Ureter (tissue), 1 donor: ENCODE data around the gene PFKFB3. TPM values are rescaled to one million over a fixed set of nuclear protein-coding genes. Genes with fewer than 3 reads are reported as not detected.
A peak's percentile ranks its signal among the peaks of the same experiment; 100 is the strongest.
"Not testable (repeated sequence)": the region's sequence is repeated elsewhere in the genome, so short reads cannot be mapped to it uniquely, and the experiment has no call there.

ENCODE experiments used
- DNase-seq: peaks from one replicate; pipeline ENCODE4 v3.0.0-alpha.2; 2020; ENCODE audit warnings: low spot score
- total RNA-seq: library from RNA; stranded (reverse); gene quantifications from one replicate; pipeline ENCODE4 v1.2.4, GENCODE V29; 2023
- donor health status: DM: yes; HTN: yes; CAD: no.

The PFKFB3 gene
- total RNA-seq, 1 donor from 2014 or later: 62.2 TPM

DNA sequence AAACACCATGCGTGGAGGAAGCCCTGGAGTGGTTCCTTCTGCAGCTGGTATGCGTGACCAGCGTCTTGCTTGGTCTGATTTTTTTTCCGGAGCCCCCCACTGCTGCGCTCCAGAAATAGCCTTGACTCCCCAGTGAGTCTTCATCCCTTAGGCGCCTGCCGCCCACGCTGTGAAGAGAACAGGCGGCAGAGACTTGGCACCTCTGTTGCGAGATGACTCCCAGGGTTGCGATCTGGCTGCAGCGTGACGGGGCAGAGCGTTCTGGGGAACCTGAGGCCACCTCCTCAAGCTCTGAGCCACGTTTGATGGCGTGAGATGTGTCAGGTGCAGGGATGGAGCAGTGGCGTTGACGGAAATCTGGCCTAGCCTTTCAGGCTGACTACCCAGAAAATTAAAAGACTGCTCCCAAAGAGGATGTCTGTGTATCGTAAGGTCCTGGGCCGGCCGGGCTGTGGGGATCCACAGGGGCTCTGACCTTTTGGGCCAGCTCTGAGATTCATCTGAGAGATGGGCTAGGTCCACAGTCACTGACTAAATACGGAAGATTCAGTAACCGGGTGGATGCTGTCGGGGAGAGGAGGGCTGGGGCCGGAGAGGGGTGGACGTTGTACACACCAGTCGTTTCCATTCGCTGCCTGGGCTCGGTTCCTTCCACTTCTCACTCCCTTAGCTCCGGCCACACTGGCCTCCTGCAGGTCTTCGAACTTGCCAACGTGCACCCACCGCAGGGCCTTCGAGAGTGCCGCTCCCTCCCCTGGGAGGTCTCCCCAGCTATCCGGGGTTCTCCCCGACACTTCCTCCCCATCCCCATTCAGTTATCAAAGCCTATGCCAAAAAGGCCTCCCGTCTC, 33.8 kb downstream of the PFKFB3 start:
- no peak for DNase-seq

DNA sequence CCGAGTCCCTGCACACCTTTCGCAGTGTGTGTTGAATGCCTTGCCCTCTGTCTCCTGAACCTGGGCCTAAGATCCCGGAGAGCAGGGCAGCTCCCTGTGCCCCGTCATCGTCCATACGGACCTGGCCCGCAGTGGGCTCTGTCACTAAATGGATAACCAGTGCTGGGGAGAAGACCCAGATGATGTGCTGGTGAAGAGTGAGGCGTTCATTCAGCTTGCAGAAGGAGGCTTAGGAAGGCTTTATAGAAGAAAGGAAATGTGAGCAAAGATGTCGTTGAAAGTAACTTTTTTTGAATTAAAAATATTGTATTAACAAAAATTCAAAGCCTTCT, 34.4 kb downstream of the PFKFB3 start:
- DNase-seq: no peak

GRCh38 chr10:6238587-6239212, 36.0 kb downstream of the PFKFB3 start:
- not testable (repeated sequence) for DNase-seq

GRCh38 chr10:6239213-6239991, 36.7 kb downstream of the PFKFB3 start:
- peak; percentile 62 for DNase-seq

DNA sequence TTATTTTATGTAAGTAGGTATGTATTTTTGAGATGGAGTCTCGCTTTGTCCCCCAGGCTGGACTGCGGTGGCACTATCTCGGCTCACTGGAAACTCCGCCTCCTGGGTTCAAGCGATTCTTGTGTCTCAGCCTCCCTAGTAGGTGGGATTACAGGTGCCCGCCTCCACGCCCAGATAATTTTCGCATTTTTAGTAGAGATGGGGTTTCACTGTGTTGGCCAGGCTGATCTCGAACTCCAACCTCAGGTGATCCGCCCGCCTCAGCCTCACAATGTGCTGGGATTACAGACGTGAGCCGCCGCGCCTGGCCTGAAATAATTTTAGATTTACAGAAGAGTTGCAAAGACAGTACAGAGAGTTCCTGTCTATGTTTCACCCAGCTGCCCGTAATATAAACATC, 37.5 kb downstream of the PFKFB3 start:
- DNase-seq: no peak

DNA sequence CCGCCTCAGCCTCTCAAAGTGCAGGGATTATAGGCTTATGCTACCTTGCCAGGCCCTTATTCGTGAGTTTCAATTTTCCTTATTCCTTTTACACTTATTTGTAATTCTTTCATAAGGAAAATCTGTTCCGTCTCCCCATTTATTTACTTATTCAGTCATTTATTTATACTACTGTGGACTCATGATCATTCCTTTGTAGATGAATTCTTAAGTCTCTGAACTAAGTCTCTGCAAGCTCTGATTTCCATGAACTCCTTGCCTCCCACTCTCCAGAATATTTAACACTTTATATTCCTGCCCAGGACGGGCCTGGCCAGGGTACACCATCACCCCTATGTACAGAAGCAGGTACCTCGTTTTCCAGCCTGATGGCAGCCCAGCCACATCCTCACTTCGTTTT, 39.4 kb downstream of the PFKFB3 start:
- no peak for DNase-seq

DNA sequence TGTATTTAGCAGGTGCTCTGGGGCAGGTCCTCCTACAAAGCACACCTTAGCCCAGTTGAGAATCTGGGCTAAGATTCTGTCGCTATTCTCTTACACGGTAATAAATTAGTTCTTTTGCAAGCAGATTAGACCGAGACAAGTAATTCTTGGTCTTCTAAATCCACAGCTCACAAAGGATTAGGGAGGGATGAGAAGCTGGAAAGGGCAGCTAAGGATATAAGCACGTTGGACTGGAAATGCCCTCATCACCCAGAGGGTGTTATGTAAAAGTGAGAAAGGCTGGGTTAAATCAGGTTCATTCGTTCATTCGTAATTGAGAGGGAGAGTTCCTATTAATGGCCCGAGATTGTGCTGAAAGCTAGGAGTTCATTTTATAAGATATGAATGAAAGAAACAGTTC, 41.8 kb downstream of the PFKFB3 start:
- no peak for DNase-seq

DNA sequence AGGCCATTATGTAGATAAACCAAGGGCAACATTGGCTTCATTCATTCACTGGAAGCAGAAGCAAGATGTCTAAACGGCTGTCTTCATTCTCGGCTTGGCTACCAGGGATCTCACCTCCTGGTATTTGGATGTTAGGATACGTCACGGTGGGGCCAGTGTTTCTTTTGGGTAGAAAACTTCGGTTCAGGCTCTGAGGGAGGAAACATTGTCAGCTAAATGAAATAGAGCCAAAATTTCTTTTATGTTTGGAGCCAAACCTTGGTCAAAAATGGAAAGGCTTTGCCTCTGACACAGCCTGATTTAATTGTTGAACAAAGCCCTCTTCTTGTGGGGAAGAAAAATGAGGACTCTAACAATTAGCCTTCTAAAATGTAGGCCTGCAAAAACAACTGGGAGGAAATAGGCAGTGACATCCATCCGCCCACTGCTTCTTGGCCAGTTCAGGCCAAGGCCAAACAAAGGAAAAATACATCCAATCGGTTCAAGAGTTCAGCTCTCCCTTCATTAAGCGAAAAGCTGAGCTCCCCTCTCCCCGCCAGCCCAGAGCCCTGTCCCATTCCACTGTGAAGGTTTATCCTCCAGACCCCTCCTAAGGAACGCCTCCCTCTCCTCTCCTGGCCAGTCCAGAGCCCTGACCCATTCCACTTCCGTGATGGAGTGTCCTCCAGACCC, 44.4 kb downstream of the PFKFB3 start:
- DNase-seq: no peak

DNA sequence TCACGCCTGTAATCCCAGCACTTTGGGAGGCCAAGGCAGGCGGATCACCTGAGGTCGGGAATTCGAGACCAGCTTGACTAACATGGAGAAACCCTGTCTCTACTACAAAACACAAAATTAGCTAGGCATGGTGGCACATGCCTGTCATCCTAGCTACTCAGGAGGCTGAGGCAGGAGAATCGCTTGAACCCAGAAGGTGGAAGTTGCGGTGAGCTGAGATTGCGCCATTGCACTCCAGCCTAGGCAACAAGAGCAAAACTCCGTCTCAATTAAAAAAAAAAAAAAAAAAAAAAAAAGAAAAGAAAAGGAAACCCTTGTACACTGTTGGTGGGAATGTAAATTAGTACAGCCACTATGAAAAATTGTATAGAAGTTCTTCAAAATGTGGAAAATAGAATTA, 46.2 kb downstream of the PFKFB3 start:
- DNase-seq: not testable (repeated sequence)

- DNase-seq: no peak
Observed at GRCh38 chr10:6249698-6250097, 47.0 kb downstream of the PFKFB3 start.

DNA sequence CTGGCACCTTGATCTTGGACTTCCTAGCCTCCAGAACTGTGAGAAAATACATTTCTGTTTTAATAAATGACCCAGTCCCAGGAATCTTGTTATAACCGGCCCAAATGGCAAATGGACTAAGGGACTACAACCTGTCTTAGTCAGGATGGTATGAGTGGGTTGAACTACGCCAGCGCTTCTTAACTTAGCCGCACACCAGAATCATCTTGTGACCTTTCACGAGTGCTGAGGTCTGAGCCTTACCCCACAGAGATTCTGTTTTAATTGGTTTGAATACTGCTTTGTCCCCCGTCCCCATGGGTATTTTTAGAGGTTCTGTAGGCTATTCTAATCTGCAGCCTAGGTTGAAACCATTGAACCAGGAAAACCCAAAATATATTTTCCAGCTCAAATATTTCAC, 48.0 kb downstream of the PFKFB3 start:
- no peak for DNase-seq

DNA sequence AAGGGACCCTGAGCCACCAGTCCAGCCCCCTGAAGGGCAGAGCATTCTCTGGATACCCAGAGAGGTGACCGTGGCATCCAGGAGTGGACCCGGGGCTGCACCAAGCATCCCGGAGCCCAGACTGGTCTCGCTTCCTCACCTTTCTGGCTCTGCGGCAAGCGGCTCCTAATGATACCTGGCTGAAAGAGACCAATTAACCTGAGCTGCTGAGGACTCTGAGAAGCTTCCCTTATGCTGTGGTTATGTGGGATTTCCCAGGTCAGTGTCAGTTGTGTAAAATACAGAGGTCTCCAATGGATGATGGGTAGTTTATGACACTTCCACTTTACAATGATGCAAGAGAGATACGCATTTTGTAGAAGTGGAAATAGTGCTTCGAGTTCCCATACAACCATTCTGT, 51.5 kb downstream of the PFKFB3 start:
- DNase-seq: no peak

DNA sequence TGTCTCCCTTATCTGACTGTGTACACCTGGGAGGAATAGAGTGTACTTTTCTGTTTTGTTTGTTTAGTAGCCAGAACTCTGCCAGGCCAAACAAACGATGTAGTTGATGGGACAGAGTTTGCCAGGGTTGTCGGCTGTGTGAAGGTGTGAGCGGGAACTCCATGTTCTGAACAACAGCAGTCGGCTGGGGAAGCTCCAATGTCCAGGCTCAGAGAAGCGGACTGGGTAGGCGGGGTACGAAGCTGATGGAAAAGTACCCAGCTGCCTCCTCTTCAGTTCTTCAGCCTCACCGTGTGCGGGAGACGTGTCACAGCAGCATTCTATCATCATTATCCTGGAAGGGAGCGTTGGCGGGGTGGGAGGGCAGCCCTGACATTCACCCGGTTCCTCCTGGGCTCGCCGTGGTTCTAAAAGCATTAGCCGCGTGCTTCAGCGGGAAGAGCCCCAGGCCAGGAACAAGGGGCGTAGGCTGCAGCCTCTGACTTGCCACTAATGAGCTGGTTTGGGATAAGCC, 52.9 kb downstream of the PFKFB3 start:
- no peak for DNase-seq

GRCh38 chr10:6256439-6256838, 53.7 kb downstream of the PFKFB3 start:
- no peak for DNase-seq

GRCh38 chr10:6259153-6259552, 56.4 kb downstream of the PFKFB3 start:
- DNase-seq: no peak

- DNase-seq: no peak
Observed at GRCh38 chr10:6260843-6261242, 58.1 kb downstream of the PFKFB3 start.

DNA sequence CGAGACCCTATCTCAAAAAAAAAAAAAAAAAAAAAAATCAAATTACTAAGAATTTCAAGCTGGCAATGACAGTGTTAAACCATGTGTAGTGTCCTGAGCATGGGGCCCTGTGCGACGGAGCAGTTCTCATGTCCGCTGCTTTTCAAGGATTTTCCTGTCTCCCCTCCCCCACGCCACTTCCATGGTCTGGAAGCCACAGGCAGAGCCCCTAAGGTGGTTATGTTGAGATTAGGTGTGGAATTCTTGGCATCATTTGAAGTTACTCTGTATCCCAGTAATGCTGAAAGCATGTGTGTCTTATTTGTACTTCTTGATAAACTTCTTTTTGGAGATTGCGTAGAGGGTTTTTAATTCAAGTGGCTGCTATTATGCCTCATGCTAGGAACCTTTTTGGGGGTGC, 65.2 kb downstream of the PFKFB3 start:
- DNase-seq: no peak

DNA sequence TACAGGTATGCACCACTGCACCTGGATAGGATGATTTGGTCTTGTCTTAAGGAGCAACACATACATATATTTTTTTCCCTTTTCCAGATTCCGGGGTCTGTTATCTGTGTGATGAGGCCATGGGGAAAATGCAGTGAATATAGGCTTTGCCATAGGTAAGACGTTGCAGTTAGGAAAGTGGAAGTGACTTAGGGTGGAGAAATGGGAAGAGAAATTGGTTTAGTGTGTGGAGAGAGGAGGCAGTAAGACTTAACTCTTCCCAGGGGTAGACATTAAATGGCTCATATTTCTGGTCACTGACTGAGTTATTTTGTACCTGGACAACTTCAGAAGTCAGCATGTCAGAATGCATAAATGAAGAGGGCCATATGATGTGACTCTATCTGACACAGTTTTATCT, 66.7 kb downstream of the PFKFB3 start:
- no peak for DNase-seq

- DNase-seq: no peak
Observed at GRCh38 chr10:6269953-6270867, 67.5 kb downstream of the PFKFB3 start.

GRCh38 chr10:6270951-6271350, 68.2 kb downstream of the PFKFB3 start:
- DNase-seq: no peak

DNA sequence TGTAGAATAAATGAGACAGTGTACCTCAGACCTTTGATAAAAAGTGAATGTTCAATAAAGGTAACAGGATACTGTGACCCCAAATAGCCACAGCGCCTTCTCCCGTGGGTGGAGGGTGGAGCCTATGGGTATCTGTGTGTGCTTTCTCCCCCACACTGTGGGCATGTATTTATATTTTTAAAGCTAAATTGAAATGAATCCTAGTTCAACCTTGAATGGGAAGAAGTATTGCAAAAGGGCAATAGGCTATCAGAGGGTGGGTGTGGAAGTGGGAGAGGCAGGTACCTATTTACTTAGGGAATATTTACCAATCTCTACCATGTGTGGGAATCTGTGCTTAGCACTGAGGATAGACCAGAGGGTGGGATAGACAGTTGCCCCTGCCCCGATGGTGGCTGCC, 68.9 kb downstream of the PFKFB3 start:
- DNase-seq: no peak
